Calu3 (cell line): ENCODE results near the gene PCDHGB4. TPM values are rescaled to one million over a fixed set of nuclear protein-coding genes. Genes with fewer than 3 reads are reported as not detected.
"Not testable (repeated sequence)": the region's sequence is repeated elsewhere in the genome, so short reads cannot be mapped to it uniquely, and the experiment has no call there.

Source experiments
- BruUV-seq: library from RNA; stranded (reverse); fragments of 400-500 nt; replicated peaks from 2 replicates; lab custom pipeline; 2021; lab: Mats Ljungman, UMichigan
- CTCF ChIA-PET: fragments of 300-600 bp; sonication (Branson Sonifier 250); formaldehyde crosslinking; loops from one replicate; lab custom pipeline; 2022; ENCODE audit warnings: antibody characterized with exemption; lab: Charles Lee
- DNase-seq: peaks from one replicate; pipeline ENCODE4 v3.0.0; 2022
- H3K27ac Mint-ChIP-seq: one replicate; pipeline ENCODE4 v1.8.0; 2022; ENCODE audit warnings: mixed read lengths; ENCODE audit not compliant: unreplicated experiment
- H3K27me3 Mint-ChIP-seq: one replicate; pipeline ENCODE4 v1.8.0; 2022; ENCODE audit warnings: mixed read lengths; ENCODE audit not compliant: unreplicated experiment
- H3K36me3 Mint-ChIP-seq: one replicate; pipeline ENCODE4 v1.8.0; 2022; ENCODE audit warnings: mild to moderate bottlenecking, moderate library complexity, mixed read lengths; ENCODE audit not compliant: insufficient read depth, unreplicated experiment
- H3K4me1 Mint-ChIP-seq: one replicate; pipeline ENCODE4 v1.8.0; 2022; ENCODE audit warnings: mild to moderate bottlenecking, low read depth, mixed read lengths; ENCODE audit not compliant: unreplicated experiment
- H3K4me3 Mint-ChIP-seq: one replicate; pipeline ENCODE4 v1.8.0; 2022; ENCODE audit warnings: mild to moderate bottlenecking, low read depth, moderate library complexity, mixed read lengths; ENCODE audit not compliant: unreplicated experiment
- H3K9me3 Mint-ChIP-seq: one replicate; pipeline ENCODE4 v1.8.0; 2022; ENCODE audit warnings: low read depth, mixed read lengths; ENCODE audit not compliant: unreplicated experiment
- CTCF ChIP-seq: fragments of 200-600 bp; IDR thresholded peaks from one replicate; pipeline ENCODE4 v1.8.0; 2022; ENCODE audit warnings: antibody characterized with exemption; ENCODE audit not compliant: unreplicated experiment
- intact Hi-C: fragments of 100-400 bp; cut with micrococcal nuclease; formaldehyde crosslinking; loops from one replicate; pipeline ENCODE4 v1.10.0; 2022; ENCODE audit not compliant: unreplicated experiment
- total RNA-seq: library from RNA; stranded (reverse); gene quantifications from 2 replicates; pipeline ENCODE4 v1.2.3, GENCODE V29; 2022

Gene PCDHGB4
- total RNA-seq, 1 experiment from 2014 or later = 8.2 TPM

GRCh38 chr5:141343242-141343952 is 44.1 kb upstream of the PCDHGB4 start, which contains the start of gene PCDHGA3:
PCDHGA3 (plus strand) TSS chr5:141343829; CDS start chr5:141344034, 205 bp downstream.
- CTCF ChIA-PET = no interaction called here
- DNase-seq = no peak
- Mint-ChIP-seq H3K4me1 (no peaks in the 10 kb centered on the region), H3K36me3 (no peaks in the 10 kb centered on the region), H3K9me3 (peaks cover 23% of the 10 kb centered on the region), H3K27ac (no peak within 1 kb of the TSS), H3K27me3 (no peaks in the 10 kb centered on the region), H3K4me3 (no peak within 1 kb of the TSS)
- BruUV-seq = no TSS peak
- intact Hi-C loops = no loop called here
- no peak for TF ChIP-seq CTCF

DNA sequence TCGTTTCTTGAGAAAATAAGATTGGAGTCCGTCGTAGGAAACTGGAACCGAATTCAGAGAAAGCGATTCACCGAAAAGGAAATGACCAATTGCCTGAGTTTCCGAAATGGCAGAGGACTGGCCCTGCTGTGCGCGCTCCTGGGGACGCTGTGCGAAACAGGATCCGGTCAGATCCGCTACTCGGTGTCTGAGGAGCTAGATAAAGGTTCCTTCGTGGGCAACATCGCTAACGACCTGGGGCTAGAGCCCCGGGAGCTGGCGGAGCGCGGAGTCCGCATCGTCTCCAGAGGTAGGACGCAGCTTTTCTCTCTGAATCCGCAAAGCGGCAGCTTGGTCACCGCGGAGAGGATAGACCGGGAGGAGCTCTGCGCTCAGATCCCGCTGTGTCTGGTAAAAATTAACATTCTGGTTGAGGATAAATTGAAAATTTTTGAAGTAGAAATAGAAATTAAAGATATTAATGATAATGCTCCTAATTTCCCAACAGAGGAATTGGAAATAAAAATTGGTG is 43.5 kb upstream of the PCDHGB4 start:
- Mint-ChIP-seq H3K4me3 (no peak overlapping the region), H3K9me3 (peaks cover 19% of the 10 kb centered on the region), H3K27ac (no peak overlapping the region), H3K4me1 (no peaks in the 10 kb centered on the region), H3K27me3 (no peaks in the 10 kb centered on the region), H3K36me3 (no peaks in the 10 kb centered on the region)
- CTCF ChIA-PET = no interaction called here
- intact Hi-C loops = no loop called here
- TF ChIP-seq CTCF = no peak
- DNase-seq = no peak
- no TSS peak for BruUV-seq

DNA sequence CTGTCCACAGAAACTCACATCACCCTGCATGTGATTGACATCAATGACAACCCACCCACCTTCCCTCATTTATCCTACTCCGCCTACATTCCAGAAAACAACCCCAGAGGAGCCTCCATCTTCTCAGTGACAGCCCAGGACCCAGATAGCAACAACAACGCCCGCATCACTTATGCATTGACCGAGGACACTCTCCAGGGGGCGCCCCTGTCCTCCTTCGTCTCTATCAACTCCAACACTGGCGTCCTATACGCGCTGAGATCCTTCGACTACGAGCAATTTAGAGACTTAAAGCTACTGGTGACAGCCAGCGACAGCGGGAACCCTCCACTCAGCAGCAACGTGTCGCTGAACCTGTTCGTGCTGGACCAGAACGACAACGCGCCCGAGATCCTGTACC is 42.2 kb upstream of the PCDHGB4 start:
- no peak for DNase-seq
- Mint-ChIP-seq H3K9me3 (peaks cover 19% of the 10 kb centered on the region), H3K27ac (no peak overlapping the region), H3K4me1 (no peaks in the 10 kb centered on the region), H3K36me3 (peaks cover 3% of the 10 kb centered on the region), H3K27me3 (no peaks in the 10 kb centered on the region), H3K4me3 (no peak overlapping the region)
- TF ChIP-seq CTCF = no peak
- intact Hi-C loops = no loop called here
- CTCF ChIA-PET = no interaction called here
- no TSS peak for BruUV-seq

DNA sequence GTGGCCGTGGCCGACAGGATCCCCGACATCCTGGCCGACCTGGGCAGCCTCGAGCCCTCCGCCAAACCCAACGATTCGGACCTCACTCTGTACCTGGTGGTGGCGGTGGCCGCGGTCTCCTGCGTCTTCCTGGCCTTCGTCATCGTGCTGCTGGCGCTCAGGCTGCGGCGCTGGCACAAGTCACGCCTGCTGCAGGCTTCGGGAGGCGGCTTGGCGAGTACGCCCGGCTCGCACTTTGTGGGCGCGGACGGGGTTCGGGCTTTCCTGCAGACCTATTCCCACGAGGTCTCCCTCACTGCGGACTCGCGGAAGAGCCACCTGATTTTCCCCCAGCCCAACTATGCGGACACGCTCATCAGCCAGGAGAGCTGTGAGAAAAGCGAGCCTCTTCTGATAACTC is 41.5 kb upstream of the PCDHGB4 start:
- BruUV-seq, H3K27ac Mint-ChIP-seq, H3K4me1 Mint-ChIP-seq, H3K4me3 Mint-ChIP-seq, H3K27me3 Mint-ChIP-seq, H3K36me3 Mint-ChIP-seq, DNase-seq, intact Hi-C loops, CTCF ChIA-PET: not testable (repeated sequence)
- peaks cover 19% of the 10 kb centered on the region for H3K9me3 Mint-ChIP-seq
